C4-2B (cell line): ENCODE data around the gene SEPTIN12.

Experiments used
- ZFX ChIP-seq: fragments of 450-650 bp; IDR thresholded peaks from 2 replicates; pipeline ENCODE4 v1.6.1; 2017
- TF ChIP-seq, protein P1 (sequence below): fragments of 450-650 bp; conservative IDR thresholded peaks from 2 replicates; pipeline ENCODE4 v1.5.1; 2017; ENCODE audit warnings: mild to moderate bottlenecking

GRCh38 chr16:4788489-4788889, 344 bp upstream of the SEPTIN12 start:
- TF ChIP-seq, protein P1, sequence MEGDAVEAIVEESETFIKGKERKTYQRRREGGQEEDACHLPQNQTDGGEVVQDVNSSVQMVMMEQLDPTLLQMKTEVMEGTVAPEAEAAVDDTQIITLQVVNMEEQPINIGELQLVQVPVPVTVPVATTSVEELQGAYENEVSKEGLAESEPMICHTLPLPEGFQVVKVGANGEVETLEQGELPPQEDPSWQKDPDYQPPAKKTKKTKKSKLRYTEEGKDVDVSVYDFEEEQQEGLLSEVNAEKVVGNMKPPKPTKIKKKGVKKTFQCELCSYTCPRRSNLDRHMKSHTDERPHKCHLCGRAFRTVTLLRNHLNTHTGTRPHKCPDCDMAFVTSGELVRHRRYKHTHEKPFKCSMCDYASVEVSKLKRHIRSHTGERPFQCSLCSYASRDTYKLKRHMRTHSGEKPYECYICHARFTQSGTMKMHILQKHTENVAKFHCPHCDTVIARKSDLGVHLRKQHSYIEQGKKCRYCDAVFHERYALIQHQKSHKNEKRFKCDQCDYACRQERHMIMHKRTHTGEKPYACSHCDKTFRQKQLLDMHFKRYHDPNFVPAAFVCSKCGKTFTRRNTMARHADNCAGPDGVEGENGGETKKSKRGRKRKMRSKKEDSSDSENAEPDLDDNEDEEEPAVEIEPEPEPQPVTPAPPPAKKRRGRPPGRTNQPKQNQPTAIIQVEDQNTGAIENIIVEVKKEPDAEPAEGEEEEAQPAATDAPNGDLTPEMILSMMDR = no peak
- TF ChIP-seq ZFX = no peak
